ENCODE results near the gene CORO6.

CORO6 gene

DNA sequence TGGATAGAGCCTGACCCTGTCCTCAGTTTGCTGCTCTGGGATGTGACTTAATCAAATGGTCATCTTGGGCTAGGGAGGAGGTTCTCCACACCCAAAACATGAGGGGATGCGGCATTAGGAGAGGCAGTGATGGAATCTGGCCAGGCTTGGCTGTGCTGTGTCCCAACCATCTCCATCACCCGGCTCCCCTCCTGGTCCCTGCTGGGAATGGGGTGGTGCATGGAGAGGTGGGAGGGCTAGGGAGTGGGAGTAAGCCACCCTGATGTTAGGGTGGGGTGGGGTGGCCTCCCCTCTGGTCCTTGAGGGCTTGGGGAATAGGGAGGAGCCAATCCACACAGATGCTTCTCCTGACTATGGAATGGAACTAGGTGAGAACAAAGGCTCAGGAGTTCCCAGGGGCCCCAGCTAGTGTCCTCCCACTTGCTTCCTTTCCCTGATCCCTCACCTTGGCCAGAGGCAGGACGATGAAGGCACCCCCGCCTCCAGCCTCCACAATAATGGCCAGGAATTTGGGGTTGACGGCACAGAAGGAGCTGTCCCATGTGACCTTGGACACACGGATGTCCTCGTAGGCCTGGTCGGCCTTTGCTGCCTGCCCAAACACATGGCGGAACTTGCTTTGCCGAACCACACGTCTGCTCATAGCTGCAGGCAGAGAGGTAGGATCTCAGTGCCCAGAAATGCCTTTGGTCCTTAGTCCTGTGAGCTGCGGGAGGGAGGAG is 1.8 kb downstream of the CORO6 start:
- DNase-seq = no peak
- Histone ChIP-seq H3K27ac (ENCODE audit: insufficient read depth, low read length, poor library complexity, severe bottlenecking) (no peak overlapping the region), H3K27me3 (replicated peaks; ENCODE audit: control insufficient read depth, insufficient read depth, low read length, poor library complexity, severe bottlenecking) (no peaks in the 10 kb centered on the region), H3K4me1 (ENCODE audit: control insufficient read depth, insufficient read depth, low read length, poor library complexity, severe bottlenecking) (peaks cover 38% of the 10 kb centered on the region), H3K36me3 (ENCODE audit: control insufficient read depth, insufficient read depth, low read length) (no peaks in the 10 kb centered on the region), H3K9me3 (ENCODE audit: control insufficient read depth, low read length) (no peaks in the 10 kb centered on the region), H3K4me3 (ENCODE audit: insufficient read depth, low read depth, low read length, poor library complexity, severe bottlenecking) (no peak overlapping the region)

DNA sequence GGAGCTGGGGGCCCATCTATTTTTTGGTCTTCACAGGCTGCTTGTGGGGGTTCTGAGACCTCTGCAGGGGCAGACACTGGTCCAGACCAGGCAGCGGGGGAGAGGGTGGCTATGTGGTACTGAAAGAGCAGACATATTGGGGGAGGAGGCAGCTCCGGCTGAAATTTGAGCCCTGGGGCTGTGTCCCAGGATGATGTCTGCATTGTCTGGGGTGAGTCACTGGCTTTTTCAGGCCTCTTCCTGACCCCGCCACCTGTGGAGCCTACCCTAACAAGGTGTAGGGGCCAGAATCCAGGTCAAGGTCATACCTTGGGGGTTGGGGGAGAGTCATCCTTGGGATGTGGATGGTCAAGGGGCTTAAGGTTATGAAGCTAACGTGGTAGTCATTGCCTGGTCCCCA is 2.4 kb downstream of the CORO6 start:
- no peaks in the 10 kb centered on the region for H3K36me3 ChIP-seq (ENCODE audit: control insufficient read depth, insufficient read depth, low read length)
- H3K27ac ChIP-seq (ENCODE audit: insufficient read depth, low read length, poor library complexity, severe bottlenecking) = no peak overlapping the region
- H3K4me3 ChIP-seq (ENCODE audit: insufficient read depth, low read depth, low read length, poor library complexity, severe bottlenecking) = no peak overlapping the region
- DNase-seq = no peak
- no peaks in the 10 kb centered on the region for H3K27me3 ChIP-seq (replicated peaks; ENCODE audit: control insufficient read depth, insufficient read depth, low read length, poor library complexity, severe bottlenecking)
- peaks cover 45% of the 10 kb centered on the region for H3K4me1 ChIP-seq (ENCODE audit: control insufficient read depth, insufficient read depth, low read length, poor library complexity, severe bottlenecking)
- no peaks in the 10 kb centered on the region for H3K9me3 ChIP-seq (ENCODE audit: control insufficient read depth, low read length)

DNA sequence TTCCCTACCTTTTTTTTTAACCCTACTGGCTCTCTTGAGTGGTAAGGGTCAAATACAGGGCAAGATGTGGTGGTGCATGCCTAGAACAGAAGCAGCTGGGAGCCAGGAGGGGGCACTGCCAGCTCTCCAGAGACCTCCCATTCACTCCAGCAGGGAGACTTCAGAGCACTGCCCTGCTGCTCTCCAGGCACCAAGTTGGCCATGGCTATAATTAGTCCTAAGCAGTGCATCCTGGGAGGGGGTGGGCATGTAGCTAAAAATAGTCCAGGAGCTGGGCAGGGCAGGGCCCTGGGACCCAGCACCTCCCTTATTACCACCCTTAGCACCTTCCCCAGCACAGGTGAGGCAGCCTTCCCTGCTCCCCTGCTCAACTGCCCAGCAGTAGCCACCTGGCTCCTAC is 3.5 kb downstream of the CORO6 start:
- H3K36me3 ChIP-seq (ENCODE audit: control insufficient read depth, insufficient read depth, low read length) = no peaks in the 10 kb centered on the region
- DNase-seq = no peak
- no peak overlapping the region for H3K4me3 ChIP-seq (ENCODE audit: insufficient read depth, low read depth, low read length, poor library complexity, severe bottlenecking)
- no peaks in the 10 kb centered on the region for H3K9me3 ChIP-seq (ENCODE audit: control insufficient read depth, low read length)
- no peak overlapping the region for H3K27ac ChIP-seq (ENCODE audit: insufficient read depth, low read length, poor library complexity, severe bottlenecking)
- H3K27me3 ChIP-seq (replicated peaks; ENCODE audit: control insufficient read depth, insufficient read depth, low read length, poor library complexity, severe bottlenecking) = no peaks in the 10 kb centered on the region
- peaks cover 55% of the 10 kb centered on the region for H3K4me1 ChIP-seq (ENCODE audit: control insufficient read depth, insufficient read depth, low read length, poor library complexity, severe bottlenecking)

DNA sequence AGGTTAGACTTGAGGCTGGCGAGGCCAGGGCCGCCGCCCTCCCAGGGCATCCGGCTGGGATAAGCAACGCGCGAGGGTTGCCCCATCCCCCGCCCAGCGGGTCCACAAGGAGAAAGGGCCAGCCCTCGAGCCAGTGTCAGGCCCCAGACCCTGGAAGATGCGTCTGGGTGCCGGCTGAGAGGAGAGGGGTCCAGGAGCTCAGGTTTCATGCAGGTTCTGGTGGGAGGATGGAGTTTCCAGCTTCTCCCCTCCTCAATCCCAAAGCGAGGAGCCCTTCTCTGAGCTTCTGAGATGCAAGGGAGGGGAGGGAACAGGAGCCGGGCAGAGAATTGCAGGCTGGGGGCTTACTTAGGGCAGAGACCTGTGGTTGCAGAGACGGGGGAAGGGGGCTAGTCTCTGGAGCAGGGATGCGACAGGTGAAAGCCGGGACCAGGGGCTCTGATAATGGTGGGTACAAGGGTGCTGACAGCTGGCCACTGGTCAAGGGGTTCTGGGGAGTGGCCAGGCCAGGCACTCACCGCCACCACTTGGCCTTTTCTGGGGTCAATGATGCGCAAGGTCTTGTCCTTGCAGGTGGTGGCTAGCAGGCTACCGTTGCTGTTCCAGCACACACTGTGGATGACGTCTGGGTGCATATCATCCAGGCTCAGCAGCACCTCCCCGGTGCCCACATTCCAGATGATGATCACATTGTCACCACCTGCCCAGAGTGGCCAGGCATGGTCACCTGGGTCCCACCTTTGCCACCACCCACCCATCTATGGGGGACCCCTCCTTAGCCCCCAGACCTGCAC is 4.2 kb downstream of the CORO6 start:
- Histone ChIP-seq H3K4me1 (ENCODE audit: control insufficient read depth, insufficient read depth, low read length, poor library complexity, severe bottlenecking) (peaks cover 63% of the 10 kb centered on the region), H3K27me3 (replicated peaks; ENCODE audit: control insufficient read depth, insufficient read depth, low read length, poor library complexity, severe bottlenecking) (no peaks in the 10 kb centered on the region), H3K36me3 (ENCODE audit: control insufficient read depth, insufficient read depth, low read length) (no peaks in the 10 kb centered on the region), H3K27ac (ENCODE audit: insufficient read depth, low read length, poor library complexity, severe bottlenecking) (no peak overlapping the region), H3K4me3 (ENCODE audit: insufficient read depth, low read depth, low read length, poor library complexity, severe bottlenecking) (peak overlapping the region; percentile 68), H3K9me3 (ENCODE audit: control insufficient read depth, low read length) (no peaks in the 10 kb centered on the region)
- no peak for DNase-seq

DNA sequence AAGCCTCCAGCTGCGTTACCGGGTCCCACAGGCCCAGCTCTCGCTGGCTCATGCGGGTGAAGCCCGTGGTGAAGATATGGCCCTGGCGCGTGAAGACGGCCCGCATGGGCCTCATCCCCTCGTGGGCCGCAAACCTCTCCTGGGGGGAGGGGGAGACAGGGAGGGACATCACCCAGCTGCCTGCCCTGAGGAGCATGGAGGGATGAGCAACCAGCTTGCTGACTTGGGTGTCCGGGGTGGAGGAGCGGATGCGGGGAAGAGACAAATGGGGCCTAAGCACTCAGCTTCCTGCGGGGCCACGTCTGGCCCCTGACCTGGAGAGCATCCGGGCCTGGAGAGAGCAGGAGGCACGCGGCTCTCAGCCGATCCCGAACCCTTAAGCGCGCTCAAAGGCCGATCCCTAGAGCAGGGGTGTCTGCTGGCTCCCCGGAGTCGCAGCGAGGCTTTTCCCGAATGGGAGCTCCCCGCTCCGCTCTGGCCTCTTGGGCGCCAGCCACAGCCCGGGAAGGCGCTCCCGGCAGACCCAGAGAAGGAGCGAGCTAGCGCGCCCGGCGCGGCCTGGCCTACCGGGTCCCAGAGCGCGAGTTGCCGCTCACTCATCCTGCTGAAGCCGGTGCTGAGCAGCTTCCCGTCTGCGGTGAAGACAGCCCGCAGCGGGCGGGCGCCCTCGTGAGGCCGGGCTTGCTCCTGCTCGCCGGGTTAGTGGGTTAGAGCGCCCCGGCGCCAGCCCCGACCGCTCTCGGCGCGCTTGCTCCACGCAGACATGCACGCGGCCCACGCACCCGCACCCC is 5.0 kb downstream of the CORO6 start:
- Histone ChIP-seq H3K9me3 (ENCODE audit: control insufficient read depth, low read length) (no peaks in the 10 kb centered on the region), H3K27me3 (replicated peaks; ENCODE audit: control insufficient read depth, insufficient read depth, low read length, poor library complexity, severe bottlenecking) (no peaks in the 10 kb centered on the region), H3K4me3 (ENCODE audit: insufficient read depth, low read depth, low read length, poor library complexity, severe bottlenecking) (peak overlapping the region; percentile 68), H3K4me1 (ENCODE audit: control insufficient read depth, insufficient read depth, low read length, poor library complexity, severe bottlenecking) (peaks cover 65% of the 10 kb centered on the region), H3K27ac (ENCODE audit: insufficient read depth, low read length, poor library complexity, severe bottlenecking) (peak overlapping the region; percentile 52), H3K36me3 (ENCODE audit: control insufficient read depth, insufficient read depth, low read length) (no peaks in the 10 kb centered on the region)
- peak; percentile 77 to 81 (median 79) for DNase-seq

DNA sequence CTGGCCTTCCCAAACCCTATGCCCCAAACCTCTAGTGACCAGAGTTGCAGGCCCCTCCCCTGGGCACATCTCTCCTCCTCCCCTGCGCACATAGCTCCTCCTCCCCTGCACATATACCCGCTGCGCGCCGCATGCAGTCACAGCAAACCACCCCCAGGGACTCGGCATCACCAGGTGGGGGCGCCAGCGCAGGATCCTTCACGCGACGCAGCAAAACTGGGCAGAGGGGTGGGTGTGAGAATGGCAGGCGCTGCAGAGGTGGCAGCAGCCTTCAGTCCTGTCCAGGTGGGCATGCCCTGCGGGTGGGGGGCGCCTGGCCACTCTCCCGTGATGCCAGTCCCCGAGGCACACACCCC is 5.6 kb downstream of the CORO6 start:
- no peaks in the 10 kb centered on the region for H3K9me3 ChIP-seq (ENCODE audit: control insufficient read depth, low read length)
- no peaks in the 10 kb centered on the region for H3K27me3 ChIP-seq (replicated peaks; ENCODE audit: control insufficient read depth, insufficient read depth, low read length, poor library complexity, severe bottlenecking)
- no peaks in the 10 kb centered on the region for H3K36me3 ChIP-seq (ENCODE audit: control insufficient read depth, insufficient read depth, low read length)
- DNase-seq = peak; percentile 79 to 88 (median 81)
- H3K27ac ChIP-seq (ENCODE audit: insufficient read depth, low read length, poor library complexity, severe bottlenecking) = peak overlapping the region; percentile 52
- H3K4me1 ChIP-seq (ENCODE audit: control insufficient read depth, insufficient read depth, low read length, poor library complexity, severe bottlenecking) = peaks cover 60% of the 10 kb centered on the region
- H3K4me3 ChIP-seq (ENCODE audit: insufficient read depth, low read depth, low read length, poor library complexity, severe bottlenecking) = peak overlapping the region; percentile 68

DNA sequence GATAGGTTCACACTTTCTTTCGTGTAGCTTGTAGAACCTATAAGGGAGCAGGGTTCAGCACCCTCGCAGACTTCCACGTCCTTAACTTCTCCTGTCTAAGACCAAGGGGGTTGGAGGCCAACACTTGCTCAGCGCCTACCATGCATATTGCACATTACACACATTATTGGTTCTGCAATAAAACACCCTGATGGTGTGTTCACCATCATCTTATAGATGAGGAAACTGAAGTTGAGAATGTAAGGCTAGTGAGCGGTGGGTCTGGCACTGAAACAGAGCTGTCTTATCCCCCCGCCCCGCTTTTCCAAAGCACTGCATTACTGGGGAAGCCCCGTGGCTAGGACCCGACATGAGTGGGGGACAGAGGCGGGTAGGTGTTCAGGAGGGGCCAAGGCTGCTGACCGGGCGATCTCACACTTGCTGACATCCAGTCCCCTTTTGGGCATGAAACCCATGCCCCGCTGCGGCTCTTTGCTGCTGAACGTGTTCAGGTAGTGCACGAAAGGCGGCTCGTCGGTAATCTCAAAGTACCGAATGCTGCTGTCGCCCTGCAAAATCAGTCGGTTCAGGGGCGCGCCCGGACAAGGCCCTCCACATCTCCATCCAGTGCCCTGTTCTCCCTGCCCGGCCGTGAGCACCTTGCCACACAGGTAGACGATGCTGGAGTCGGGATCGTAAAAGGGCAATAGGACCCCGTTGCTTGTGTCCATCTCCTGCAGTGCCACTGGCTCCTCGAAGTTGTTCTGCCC is 6.2 kb downstream of the CORO6 start:
- DNase-seq = no peak
- Histone ChIP-seq H3K36me3 (ENCODE audit: control insufficient read depth, insufficient read depth, low read length) (no peaks in the 10 kb centered on the region), H3K27me3 (replicated peaks; ENCODE audit: control insufficient read depth, insufficient read depth, low read length, poor library complexity, severe bottlenecking) (no peaks in the 10 kb centered on the region), H3K4me1 (ENCODE audit: control insufficient read depth, insufficient read depth, low read length, poor library complexity, severe bottlenecking) (peaks cover 57% of the 10 kb centered on the region), H3K9me3 (ENCODE audit: control insufficient read depth, low read length) (no peaks in the 10 kb centered on the region), H3K4me3 (ENCODE audit: insufficient read depth, low read depth, low read length, poor library complexity, severe bottlenecking) (peak overlapping the region; percentile 68), H3K27ac (ENCODE audit: insufficient read depth, low read length, poor library complexity, severe bottlenecking) (no peak overlapping the region)

DNA sequence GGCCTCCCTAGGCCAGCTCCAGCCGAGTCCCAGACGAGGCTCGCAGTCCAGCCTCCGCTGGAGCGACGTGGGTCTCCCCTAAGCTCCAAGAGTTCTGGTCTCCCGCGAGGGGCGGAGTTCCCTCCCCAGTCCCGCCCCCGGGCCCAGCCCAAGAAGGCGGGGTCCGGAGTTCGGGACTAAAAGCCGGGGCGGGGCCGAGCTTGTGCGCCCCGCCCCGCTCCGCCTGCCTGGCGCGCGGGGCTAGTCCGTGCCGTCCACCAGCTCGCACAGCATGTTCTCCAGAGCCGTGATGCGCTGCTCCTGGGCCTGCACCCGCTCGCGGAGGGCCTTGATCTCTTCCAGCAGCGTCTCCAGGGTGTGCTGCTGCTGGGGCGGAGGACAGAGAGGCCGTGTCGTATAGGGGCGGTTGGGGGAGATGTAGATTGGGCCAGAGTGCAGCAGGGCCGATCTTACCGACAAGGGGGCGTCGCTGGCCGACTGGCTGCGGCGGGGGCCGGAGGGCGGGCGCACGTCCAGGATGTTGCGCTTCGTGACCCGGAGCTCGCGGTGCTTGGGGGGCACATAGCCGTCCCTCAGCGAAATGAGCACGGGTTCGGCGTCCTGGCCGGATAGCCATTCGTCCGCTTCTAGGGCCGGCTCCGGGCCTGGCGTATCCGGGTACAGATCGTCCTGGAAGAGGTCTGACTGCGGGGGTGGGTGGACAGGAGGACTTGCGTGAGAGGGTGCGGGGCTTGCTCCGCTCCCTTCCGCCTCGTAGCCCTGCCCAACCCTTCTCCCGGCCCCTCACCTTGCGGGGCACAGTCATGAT is 7.0 kb downstream of the CORO6 start:
- peak; percentile 82 to 85 (median 83) for DNase-seq
- H3K27me3 ChIP-seq (replicated peaks; ENCODE audit: control insufficient read depth, insufficient read depth, low read length, poor library complexity, severe bottlenecking) = no peaks in the 10 kb centered on the region
- peaks cover 57% of the 10 kb centered on the region for H3K4me1 ChIP-seq (ENCODE audit: control insufficient read depth, insufficient read depth, low read length, poor library complexity, severe bottlenecking)
- H3K9me3 ChIP-seq (ENCODE audit: control insufficient read depth, low read length) = no peaks in the 10 kb centered on the region
- H3K36me3 ChIP-seq (ENCODE audit: control insufficient read depth, insufficient read depth, low read length) = no peaks in the 10 kb centered on the region
- peak overlapping the region; percentile 68 for H3K4me3 ChIP-seq (ENCODE audit: insufficient read depth, low read depth, low read length, poor library complexity, severe bottlenecking)
- peak overlapping the region; percentile 60 for H3K27ac ChIP-seq (ENCODE audit: insufficient read depth, low read length, poor library complexity, severe bottlenecking)

DNA sequence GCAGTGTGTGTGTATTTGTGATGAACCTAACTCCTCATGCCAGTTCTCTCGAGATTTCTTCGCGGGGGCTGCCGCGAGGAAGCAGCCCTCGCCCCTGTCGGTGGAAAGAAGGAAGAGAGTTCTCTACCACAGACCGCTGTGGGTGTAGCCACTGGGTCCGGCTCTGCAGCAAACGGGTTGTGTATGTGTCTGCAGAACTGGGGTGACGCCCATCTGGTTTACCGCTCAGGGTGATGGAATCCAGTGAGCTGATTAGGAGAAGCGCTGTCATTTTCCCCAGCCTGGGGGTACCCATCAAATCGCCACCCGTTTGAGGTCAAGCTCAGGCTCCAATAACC is 7.7 kb downstream of the CORO6 start:
- H3K4me3 ChIP-seq (ENCODE audit: insufficient read depth, low read depth, low read length, poor library complexity, severe bottlenecking) = peak overlapping the region; percentile 68
- peaks cover 57% of the 10 kb centered on the region for H3K4me1 ChIP-seq (ENCODE audit: control insufficient read depth, insufficient read depth, low read length, poor library complexity, severe bottlenecking)
- no peaks in the 10 kb centered on the region for H3K9me3 ChIP-seq (ENCODE audit: control insufficient read depth, low read length)
- H3K27ac ChIP-seq (ENCODE audit: insufficient read depth, low read length, poor library complexity, severe bottlenecking) = peak overlapping the region; percentile 60
- no peaks in the 10 kb centered on the region for H3K36me3 ChIP-seq (ENCODE audit: control insufficient read depth, insufficient read depth, low read length)
- DNase-seq = peak; percentile 58 to 65 (median 59)
- H3K27me3 ChIP-seq (replicated peaks; ENCODE audit: control insufficient read depth, insufficient read depth, low read length, poor library complexity, severe bottlenecking) = no peaks in the 10 kb centered on the region
